MM.1S (cell line): ENCODE results near the gene ITGB3BP.

ENCODE experiments used
- CTCF ChIP-seq: fragments of 300-600 bp; sonication (generic); IDR thresholded peaks from 2 replicates; pipeline ENCODE4 v1.5.1; 2016; ENCODE audit warnings: antibody characterized with exemption, low read length, mixed read lengths
- EZH2 ChIP-seq: fragments of 300-600 bp; sonication (generic); optimal IDR thresholded peaks from 2 replicates; pipeline ENCODE3; 2017; ENCODE audit warnings: low read depth, mild to moderate bottlenecking, antibody characterized with exemption, low read length, mixed read lengths
- EZH2phosphoT487 ChIP-seq: fragments of 300-600 bp; sonication (generic); IDR thresholded peaks from 2 replicates; pipeline ENCODE4 v1.6.1; 2018; ENCODE audit warnings: antibody characterized with exemption, low read length

DNA sequence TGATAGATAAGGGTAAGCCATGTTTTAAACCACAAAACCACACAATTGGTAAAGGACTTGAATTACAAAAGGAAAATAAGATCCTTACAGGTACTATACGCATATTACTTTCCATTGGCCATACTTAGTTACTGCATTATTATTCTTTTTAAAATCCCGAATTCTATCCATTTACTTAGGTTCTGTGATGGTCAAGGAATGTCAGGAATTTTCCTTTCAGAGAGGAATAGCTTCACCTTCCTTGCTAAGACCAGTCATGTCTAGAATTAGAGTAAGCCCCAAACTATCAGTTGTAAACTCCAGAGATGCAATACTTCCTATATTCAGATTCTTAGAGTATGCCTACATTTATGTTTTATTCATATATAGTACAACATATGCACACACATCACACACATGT lies 14.0 kb upstream of the ITGB3BP start:
- no peak for TF ChIP-seq EZH2phosphoT487
- TF ChIP-seq CTCF = no peak
- no peak for TF ChIP-seq EZH2
